SW 1271 (cell line): ENCODE data around the gene NT5C3B.
"Not testable (repeated sequence)": the region's sequence is repeated elsewhere in the genome, so short reads cannot be mapped to it uniquely, and the experiment has no call there.

Experiments
- DNase-seq, 2 experiments: peaks; one replicate each; lab custom pipeline; 2025; lab: John Stamatoyannopoulos, UW

Gene NT5C3B

DNA sequence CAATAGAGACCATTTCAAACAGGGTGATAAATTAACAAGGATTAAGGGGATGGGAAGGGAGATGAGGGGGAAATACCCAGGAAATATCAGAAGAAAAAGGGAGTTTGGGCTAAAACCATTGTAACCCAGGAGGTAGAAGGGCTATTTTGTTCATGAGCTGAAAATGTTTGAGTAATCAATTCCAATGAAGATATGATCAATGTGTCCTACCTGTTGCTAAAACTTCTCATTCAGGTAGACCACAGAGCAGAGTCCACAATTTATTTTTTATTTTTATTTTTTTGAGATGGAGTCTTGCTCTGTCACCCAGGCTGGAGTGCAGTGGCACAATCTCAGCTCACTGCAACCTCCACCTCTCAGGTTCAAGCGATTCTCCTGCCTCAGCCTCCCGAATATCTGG is 3.4 kb upstream of the NT5C3B start:
- DNase-seq: not testable (repeated sequence)

DNA sequence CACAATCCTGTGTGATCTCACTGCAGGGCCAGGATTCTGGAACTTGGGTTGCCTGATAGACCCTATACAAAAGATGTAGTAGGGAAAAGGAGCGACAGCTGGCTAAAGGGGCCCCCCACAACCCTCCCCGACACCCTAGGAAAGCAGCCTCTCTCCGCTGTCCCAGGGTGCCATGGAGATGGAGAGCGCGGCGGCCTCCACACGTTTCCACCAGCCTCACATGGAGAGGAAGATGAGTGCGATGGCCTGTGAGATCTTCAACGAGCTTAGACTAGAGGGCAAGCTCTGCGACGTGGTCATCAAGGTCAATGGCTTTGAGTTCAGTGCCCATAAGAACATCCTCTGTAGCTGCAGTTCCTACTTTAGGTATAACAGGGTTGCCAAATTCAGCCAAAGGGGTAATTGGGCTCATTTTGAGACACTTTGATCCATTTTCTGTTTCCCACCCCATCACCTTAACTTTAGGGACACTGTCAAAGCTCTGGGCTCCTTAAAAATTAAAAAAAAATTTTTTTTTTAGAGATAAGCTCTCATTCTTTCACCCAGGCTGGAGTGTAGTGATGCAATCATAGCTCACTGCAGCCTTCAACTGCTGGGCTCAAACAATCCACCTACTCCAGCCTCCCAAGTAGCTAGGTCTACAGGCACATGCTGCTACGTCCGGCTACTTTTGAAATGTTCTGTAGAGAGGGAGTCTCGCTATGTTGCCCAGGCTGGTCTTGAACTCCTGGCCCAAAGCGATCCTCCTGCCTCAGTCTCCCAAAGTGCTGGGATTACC is 1.9 kb upstream of the NT5C3B start, which contains the start of gene KLHL10:
TSS of gene KLHL10 (plus strand) at position 65 of the 778 bp plus-strand sequence. CDS start at position 173, 108 bp downstream.
- no peak for DNase-seq

GRCh38 chr17:41836550-41837196 is 641 bp upstream of the NT5C3B start:
- no peak for DNase-seq

- DNase-seq: no peak
Observed at GRCh38 chr17:41835214-41835799, 725 bp downstream of the NT5C3B start.

DNA sequence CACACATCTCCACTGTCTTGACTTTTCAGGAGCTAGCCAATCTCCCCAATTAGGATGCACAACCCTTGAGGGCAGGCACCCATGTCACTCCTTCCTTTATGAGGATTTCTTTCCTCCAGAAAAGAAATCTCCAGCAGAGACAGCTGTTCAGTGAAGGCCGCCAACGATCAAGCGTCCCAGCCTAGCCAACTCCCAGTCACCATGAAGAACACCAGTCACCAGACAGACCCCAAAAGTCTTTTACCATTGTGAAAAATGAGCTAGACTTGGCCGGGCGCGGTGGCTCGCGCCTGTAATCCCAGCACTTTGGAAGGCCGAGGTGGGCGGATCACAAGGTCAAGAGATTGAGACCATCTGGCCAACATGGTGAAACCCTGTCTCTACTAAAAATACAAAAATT is 6.1 kb downstream of the NT5C3B start:
- not testable (repeated sequence) for DNase-seq

DNA sequence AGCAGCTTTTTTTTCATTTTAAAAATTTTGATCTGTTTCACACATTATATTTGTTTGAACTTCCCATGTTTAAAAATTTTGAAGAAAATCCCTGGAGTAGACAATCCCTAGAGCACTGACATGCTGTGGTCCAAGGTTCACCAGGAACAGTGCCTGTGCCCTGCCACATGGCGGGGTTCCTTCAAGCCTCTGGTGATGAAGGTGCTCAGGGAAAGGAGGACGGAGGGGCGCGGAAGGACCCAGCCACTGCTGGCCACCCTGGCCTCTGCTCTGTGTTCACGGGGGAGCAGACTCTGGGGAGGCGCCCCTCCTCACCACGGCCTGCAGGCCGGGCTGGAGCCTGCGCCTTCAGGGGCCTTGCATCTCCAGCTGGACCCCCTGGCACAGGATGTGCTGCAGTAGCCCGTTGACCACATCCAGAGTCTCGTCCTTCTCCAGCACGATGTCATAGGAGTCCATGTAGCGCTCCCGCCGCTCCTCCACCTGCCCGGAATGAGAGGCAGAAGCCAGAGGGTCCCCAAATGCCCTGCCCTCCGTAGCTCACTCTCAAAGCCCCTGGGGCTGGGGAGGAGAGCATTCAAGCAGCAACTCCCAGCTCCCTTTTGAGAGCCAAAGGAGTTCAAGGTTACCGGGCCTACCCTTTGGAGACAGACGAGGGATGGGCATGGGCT is 10.7 kb downstream of the NT5C3B start:
- DNase-seq: no peak

DNA sequence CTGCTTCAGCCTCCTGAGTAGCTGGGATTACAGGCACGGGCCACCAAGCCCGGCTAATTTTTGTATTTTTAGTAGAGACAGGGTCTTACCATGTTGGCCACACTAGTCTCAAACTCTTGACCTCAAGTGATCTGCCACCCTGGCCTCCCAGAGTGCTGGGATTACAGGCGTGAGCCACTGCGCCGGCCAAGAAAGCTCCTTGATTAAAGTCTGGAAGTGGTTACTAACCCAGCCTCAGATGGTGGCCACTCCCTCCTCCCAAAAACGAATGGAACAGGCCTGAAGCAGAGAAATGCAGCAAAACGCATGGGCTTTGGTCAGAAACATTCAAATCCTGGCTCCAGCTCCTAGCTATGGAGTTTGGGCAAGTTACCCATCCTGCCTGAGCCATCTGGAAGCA is 11.9 kb downstream of the NT5C3B start:
- DNase-seq: no peak

GRCh38 chr17:41823580-41823979 is 12.5 kb downstream of the NT5C3B start:
- DNase-seq: no peak

DNA sequence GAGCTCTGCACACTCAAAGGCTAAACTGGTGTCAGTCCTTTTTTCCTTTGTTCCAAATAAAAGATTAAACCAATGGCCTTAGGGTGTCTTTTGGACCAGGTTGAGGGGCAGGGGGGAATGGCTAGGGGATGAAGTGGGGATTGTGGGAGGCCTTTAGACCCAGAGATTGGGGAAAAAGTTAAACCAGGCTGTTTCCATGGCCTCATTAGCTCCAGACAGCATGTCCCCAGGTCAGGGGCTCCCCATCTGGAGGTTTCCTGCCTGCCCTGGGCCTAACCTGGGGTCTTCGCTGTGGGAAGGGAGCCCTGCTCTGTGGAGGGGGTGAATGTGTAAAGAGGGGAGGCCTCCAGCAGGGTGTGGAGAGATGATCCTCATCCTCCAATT is 12.9 kb downstream of the NT5C3B start:
- no peak for DNase-seq

DNA sequence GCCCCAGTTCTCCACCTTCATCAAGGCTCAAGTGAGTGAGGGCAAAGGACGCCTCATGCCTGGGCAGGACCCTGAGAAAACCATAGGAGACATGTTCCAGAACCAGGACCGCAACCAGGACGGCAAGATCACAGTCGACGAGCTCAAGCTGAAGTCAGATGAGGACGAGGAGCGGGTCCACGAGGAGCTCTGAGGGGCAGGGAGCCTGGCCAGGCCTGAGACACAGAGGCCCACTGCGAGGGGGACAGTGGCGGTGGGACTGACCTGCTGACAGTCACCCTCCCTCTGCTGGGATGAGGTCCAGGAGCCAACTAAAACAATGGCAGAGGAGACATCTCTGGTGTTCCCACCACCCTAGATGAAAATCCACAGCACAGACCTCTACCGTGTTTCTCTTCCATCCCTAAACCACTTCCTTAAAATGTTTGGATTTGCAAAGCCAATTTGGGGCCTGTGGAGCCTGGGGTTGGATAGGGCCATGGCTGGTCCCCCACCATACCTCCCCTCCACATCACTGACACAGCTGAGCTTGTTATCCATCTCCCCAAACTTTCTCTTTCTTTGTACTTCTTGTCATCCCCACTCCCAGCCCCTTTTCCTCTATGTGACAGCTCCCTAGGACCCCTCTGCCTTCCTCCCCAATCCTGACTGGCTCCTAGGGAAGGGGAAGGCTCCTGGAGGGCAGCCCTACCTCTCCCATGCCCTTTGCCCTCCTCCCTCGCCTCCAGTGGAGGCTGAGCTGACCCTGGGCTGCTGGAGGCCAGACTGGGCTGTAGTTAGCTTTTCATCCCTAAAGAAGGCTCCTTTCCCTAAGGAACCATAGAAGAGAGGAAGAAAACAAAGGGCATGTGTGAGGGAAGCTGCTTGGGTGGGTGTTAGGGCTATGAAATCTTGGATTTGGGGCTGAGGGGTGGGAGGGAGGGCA is 13.6 kb downstream of the NT5C3B start:
- DNase-seq: no peak

GRCh38 chr17:41821776-41822175 is 14.3 kb downstream of the NT5C3B start:
- no peak for DNase-seq

DNA sequence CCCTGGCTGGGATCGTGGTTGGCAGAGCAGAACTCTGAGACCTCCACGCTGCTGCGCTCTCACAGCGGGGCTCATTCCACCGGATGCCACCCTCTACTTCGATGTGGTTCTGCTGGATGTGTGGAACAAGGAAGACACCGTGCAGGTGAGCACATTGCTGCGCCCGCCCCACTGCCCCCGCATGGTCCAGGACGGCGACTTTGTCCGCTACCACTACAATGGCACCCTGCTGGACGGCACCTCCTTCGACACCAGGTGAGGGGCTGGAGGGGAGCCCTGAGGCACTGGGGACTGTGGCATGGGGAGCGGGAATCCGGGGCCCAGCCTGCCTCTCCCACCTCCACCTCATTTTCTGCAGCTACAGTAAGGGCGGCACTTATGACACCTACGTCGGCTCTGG is 18.0 kb downstream of the NT5C3B start:
- DNase-seq: no peak

DNA sequence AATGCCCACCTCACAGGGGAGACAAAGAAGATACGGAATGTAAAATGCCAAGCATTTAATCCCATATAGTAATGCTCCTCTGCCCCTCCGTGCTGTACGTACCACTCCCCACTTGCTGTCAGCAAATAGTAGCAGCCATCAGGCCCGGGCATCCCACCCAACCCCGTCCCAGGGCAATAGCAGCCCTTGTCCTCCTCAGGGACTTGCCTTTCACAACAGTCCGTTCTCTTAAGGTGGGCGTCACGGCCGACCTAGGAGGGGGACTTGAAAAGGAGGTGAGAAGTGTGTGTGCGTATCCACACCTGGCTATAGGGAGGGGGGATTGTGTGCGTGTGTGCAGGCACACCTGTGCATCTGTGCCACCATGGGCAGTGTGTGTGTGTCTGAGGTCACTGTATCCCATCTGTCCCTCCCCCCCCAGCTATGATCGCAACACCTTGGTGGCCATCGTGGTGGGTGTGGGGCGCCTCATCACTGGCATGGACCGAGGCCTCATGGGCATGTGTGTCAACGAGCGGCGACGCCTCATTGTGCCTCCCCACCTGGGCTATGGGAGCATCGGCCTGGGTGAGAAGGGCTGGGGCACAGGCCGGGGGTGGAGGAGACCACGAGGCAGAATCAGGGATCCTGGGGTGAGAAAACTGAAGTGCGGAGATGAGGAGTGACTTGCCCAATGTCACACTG is 19.3 kb downstream of the NT5C3B start:
- no peak for DNase-seq

DNA sequence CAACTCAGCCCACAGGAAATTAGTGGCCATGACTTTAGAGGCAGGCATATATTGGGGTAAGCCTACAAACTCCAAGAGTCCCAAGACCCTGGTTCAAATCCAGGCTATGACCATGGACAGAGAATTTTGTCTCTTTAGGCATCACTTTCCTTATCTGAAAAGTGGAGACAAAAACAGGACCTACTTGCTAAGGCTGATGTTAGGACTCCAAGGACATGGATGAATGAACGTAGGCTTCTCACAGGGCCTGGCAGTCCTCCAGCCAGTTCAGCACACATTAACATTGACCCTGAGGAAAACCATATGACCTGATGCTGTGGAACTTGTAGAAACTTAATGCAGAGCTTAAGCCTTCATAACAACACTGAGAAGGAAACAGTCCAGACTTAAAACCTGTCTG is 21.8 kb downstream of the NT5C3B start:
- DNase-seq: no peak

- no peak for DNase-seq
Observed at GRCh38 chr17:41813699-41814124, 22.3 kb downstream of the NT5C3B start.

- no peak for DNase-seq
Observed at GRCh38 chr17:41813152-41813680, 22.8 kb downstream of the NT5C3B start.

- peak; percentile 84 to 85 for DNase-seq
Observed at GRCh38 chr17:41812381-41813151, 23.5 kb downstream of the NT5C3B start, which contains the start of gene FKBP10. TSS of gene FKBP10 (plus strand) at chr17:41813004. CDS start at chr17:41813035, 31 bp downstream.

DNA sequence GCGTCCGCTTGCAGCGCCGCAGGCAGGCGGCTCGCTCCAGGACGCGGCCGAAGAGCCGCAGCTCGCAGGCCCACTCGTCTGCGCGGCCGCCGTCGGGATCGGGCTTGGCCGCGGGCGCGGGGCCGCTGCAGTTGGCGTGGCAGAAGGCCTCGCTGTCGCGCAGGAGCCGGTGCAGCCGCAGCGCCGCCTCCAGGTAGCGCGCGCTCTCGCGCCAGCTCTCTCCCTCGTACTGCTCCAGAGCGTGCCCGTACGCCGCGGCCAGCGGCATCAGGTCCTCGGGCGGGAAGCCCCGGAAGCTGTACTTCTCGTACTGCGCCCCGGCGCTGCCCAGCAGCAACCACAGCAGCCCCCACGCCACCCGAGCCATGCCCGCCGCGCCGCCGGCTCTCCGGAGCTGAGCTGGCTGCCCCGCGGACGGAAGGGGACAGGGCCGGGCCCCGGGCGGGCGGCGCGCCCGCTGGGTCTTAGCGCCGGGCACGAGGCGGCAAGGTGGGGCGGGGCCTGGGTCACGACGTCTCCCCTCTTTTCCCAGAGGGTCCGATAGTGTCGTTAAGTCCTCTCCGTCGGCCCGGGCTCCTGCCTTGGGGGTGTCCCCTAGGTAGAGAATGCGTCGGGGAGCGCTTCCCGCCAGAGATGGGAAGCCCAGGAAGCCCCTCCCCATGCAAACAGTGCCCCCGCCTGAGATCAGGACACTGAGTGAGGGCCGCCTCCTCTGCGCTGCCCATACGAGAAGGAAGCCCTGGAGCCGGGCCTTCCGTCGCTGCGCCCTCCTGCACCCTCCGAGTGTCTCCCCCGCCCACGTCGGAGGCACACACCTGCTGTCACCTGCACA is 24.3 kb downstream of the NT5C3B start, which contains the start of gene P3H4:
TSS of gene P3H4 (minus strand) at position 401 of the 832 bp plus-strand sequence. CDS start at position 367, 34 bp downstream.
- peak; percentile 37 to 74 for DNase-seq
